Astrocyte (in vitro differentiated cells and primary cell): Measurements from ENCODE around the gene KANK4.

Experiments
- CTCF ChIP-seq: IDR thresholded peaks from 2 replicates; pipeline ENCODE4 v1.5.1; 2011; ENCODE audit warnings: low read depth, mild to moderate bottlenecking, inconsistent platforms, low read length, moderate library complexity; ENCODE audit not compliant: insufficient read depth
- EZH2 ChIP-seq: IDR thresholded peaks from 2 replicates; pipeline ENCODE4 v1.6.1; 2012; ENCODE audit warnings: mild to moderate bottlenecking, low read length, inconsistent platforms; ENCODE audit not compliant: insufficient read depth

GRCh38 chr1:62210960-62211359 is 108.3 kb downstream of the KANK4 start:
- TF ChIP-seq CTCF (no peak), EZH2 (no peak)
